Measurements from ENCODE around the gene B4GAT1.

B4GAT1 gene

DNA sequence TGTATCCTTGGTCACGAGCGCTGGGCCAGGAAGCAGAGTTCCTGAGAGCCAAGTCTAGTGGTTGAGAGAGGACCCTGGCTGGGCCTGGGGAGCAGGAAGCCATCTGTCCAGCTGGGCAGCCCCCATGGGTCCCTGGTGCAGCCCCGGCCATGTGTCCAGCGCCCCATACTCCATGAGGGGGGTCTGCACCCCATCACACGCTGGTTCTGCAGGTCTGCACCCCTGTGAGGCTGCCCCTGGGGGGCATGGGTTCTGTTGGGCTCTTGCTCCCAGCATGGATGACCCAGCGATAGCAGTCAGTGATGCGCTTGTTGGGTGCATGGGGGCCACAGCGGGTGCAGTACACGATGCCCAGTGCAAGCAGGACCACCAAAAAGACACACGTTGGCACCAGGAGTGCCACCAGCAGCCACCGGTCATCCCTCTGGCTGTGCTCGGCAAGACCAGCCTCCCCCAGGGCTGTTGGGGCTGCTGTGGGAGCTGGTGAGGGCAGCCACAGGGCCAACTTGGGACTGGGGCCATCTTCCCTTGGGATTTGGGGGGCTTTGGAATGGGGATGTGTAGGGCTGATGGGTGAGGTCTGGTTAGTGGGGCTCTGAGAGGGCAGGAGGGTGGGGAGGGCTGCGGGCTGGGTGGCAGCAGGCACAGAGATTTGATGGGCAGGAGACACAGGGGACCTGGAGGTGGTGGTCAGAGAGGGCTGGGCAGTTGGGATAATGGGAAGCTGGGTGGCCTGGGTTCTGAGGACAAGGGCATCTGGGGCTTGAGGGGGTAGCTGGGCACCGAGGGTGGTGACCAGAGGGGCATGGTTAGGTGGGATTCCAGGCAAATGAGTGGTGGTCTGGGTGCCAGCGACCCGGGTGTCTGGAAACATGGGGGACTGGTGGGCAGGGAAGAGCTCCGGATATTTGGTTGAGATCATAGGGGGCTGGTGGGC is 32.6 kb downstream of the B4GAT1 start:
- Mint-ChIP-seq H3K9me3 (peaks cover 3% of the 10 kb centered on the region), H3K4me3 (peak overlapping the region; percentile 89 to 91 (median 91)), H3K27ac (peak overlapping the region; percentile 94 to 98 (median 95)), H3K4me1 (peaks cover 40% of the 10 kb centered on the region), H3K27me3 (ENCODE audit: low read depth) (peaks cover 14% of the 10 kb centered on the region), H3K36me3 (ENCODE audit: low read depth) (peaks cover 4% of the 10 kb centered on the region)
- TF ChIP-seq, protein P1, sequence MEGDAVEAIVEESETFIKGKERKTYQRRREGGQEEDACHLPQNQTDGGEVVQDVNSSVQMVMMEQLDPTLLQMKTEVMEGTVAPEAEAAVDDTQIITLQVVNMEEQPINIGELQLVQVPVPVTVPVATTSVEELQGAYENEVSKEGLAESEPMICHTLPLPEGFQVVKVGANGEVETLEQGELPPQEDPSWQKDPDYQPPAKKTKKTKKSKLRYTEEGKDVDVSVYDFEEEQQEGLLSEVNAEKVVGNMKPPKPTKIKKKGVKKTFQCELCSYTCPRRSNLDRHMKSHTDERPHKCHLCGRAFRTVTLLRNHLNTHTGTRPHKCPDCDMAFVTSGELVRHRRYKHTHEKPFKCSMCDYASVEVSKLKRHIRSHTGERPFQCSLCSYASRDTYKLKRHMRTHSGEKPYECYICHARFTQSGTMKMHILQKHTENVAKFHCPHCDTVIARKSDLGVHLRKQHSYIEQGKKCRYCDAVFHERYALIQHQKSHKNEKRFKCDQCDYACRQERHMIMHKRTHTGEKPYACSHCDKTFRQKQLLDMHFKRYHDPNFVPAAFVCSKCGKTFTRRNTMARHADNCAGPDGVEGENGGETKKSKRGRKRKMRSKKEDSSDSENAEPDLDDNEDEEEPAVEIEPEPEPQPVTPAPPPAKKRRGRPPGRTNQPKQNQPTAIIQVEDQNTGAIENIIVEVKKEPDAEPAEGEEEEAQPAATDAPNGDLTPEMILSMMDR (IDR thresholded peaks at IDR 0.05; ENCODE audit: unreplicated experiment in 3 of 3): no peak

DNA sequence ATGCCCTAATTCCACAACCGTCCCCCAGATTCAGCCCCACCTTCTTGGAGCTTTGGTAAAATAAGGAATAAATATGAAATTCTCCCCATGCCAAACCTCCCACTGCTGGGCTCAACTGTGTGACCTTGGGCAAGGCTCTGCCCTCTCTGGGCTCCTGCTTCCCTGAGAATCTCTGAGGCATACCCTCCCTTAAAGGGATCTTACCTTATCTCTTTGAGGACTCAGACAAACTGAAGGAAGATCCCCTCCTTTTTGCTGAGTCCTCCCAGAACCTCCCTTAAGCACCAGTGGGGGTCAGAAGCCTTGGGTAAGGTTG is 33.3 kb downstream of the B4GAT1 start:
- H3K36me3 Mint-ChIP-seq (ENCODE audit: low read depth): peaks cover 4% of the 10 kb centered on the region
- H3K9me3 Mint-ChIP-seq: peaks cover 3% of the 10 kb centered on the region
- H3K4me3 Mint-ChIP-seq: peak overlapping the region; percentile 89 to 91 (median 91)
- H3K4me1 Mint-ChIP-seq: peaks cover 35% of the 10 kb centered on the region
- peak overlapping the region; percentile 94 to 98 (median 95) for H3K27ac Mint-ChIP-seq
- peaks cover 17% of the 10 kb centered on the region for H3K27me3 Mint-ChIP-seq (ENCODE audit: low read depth)
- TF ChIP-seq, protein P1 (IDR thresholded peaks at IDR 0.05; ENCODE audit: unreplicated experiment in 3 of 3): no peak

DNA sequence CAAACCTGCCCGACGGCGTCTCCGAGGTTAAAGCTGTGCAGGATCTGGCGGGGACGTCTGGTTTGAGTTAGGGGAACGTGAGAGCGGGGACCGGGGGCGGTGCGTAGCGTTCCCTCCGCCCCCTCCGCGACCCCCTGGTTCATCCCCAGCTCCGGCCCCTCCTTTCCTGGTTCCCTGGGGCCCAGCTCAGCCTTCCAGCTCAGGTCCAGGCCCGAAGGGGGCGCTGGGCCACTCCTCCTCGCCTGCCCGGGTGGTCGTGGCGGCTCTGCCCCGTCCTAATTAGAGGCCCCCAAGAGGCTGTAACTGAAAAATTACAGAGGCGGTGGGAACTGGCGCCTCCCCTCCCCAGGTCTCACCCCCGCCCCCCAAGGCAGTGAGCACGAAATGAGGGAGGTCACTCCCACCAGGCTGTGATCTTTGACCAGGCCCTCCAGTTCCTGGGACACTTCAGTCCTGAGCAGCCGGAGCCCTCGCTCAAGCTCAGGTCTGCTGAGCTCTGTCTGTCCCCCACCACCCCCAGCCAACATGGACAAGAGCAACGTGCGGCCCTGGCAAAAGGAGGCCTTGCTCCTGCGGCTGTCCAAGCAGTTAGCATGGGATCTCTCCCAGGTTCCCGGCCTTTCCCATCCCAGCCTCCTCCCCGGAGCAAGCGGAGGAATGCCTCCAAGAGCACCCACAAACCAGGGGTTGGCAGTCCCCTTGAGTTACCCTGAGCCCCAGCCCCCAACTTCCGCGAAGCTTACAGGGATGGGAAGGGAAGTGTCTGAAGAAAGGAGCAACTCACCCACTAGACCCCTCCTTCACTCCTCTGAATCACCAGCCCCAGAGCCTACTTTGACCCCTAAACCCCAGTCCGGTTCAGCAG is 33.9 kb downstream of the B4GAT1 start:
- H3K27me3 Mint-ChIP-seq (ENCODE audit: low read depth): peaks cover 17% of the 10 kb centered on the region
- H3K4me1 Mint-ChIP-seq: peaks cover 29% of the 10 kb centered on the region
- H3K9me3 Mint-ChIP-seq: peaks cover under 1% of the 10 kb centered on the region
- H3K36me3 Mint-ChIP-seq (ENCODE audit: low read depth): peaks cover 4% of the 10 kb centered on the region
- peak overlapping the region; percentile 94 to 98 (median 95) for H3K27ac Mint-ChIP-seq
- peak overlapping the region; percentile 89 to 91 (median 91) for H3K4me3 Mint-ChIP-seq
- TF ChIP-seq, protein P1 (IDR thresholded peaks at IDR 0.05; ENCODE audit: unreplicated experiment in 3 of 3): peak; percentile 30 to 38 (median 32)

DNA sequence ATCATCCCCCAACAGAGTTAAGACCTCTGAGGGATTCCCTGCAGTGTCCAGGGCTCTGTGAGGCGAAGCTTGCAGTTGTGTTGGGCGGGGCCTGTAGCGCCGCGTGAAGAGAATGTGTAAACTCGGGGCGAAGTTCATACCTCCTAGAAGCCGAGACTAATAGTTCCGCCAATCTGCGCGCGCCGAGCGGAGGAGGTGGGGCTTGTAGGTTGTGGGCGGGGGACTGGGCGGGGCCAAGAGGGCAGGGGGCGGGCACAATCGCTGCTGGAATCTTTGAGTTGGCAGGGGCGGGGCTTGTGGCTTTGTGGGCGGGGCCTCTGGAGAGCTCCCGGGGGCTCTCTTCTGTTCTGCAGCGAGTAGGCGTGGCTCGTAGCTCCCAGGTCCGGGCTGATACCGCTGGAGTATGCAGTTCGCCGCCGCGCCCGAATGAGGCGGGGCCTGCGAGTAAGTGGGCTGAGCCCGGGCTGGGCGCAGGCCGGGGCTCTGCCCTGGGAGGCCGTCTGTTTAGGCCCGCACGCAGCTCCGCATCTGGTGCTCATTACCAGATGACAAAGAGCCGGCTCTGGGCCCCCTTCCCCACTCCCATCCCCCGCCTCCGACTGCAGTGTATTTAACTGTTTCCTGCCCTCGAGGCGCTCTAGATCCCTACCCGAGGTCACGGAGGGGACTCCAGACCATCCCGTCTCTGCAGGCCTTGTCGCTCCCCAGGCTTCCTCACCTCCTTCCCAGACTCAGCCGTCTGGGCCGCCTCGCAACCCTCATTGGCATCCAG is 34.7 kb downstream of the B4GAT1 start:
- peaks cover 20% of the 10 kb centered on the region for H3K27me3 Mint-ChIP-seq (ENCODE audit: low read depth)
- H3K27ac Mint-ChIP-seq: peak overlapping the region; percentile 94 to 98 (median 95)
- H3K4me1 Mint-ChIP-seq: peaks cover 22% of the 10 kb centered on the region
- H3K9me3 Mint-ChIP-seq: no peaks in the 10 kb centered on the region
- TF ChIP-seq, protein P1 (IDR thresholded peaks at IDR 0.05; ENCODE audit: unreplicated experiment in 3 of 3): no peak
- H3K4me3 Mint-ChIP-seq: peak overlapping the region; percentile 89 to 91 (median 91)
- peaks cover 4% of the 10 kb centered on the region for H3K36me3 Mint-ChIP-seq (ENCODE audit: low read depth)

DNA sequence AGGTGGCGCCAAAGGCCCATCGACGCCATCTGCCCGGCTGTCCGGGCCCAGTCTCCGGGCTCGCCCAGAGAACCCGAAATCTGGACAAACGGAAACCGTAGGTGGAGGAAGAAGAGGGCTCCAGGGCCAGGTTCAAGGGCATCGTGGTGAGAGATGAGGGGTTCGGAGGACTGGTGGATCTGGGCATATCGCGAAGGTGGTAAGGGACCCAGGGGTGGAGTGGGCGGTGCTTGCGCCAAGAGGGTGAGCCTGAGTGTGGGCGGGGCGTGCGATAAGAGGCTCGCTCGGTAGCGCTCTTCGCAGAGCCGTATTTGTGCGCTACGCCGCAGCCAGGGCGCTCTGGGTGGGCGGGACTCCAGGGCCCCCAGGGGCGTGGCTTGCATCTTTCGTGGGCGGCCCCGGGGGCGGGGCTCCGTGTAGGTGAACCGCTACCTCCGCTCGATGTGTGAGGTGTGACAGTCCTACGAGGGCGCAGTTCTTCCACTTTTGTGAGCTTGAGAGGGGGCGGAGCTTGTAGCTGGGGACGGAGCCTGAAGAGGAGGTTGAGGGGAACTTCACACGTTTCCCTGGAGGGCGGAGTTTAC is 35.4 kb downstream of the B4GAT1 start:
- Mint-ChIP-seq H3K27me3 (ENCODE audit: low read depth) (peaks cover 16% of the 10 kb centered on the region), H3K4me3 (peak overlapping the region; percentile 89 to 91 (median 91))

More for the DNA sequence above, 35.4 kb downstream of the B4GAT1 start:
- TF ChIP-seq, protein P1 (IDR thresholded peaks at IDR 0.05; ENCODE audit: unreplicated experiment in 3 of 3): peak in 2 of 3 experiments; percentile 48 to 95
- Mint-ChIP-seq H3K27ac (peak overlapping the region; percentile 94 to 98 (median 95)), H3K36me3 (ENCODE audit: low read depth) (peaks cover 4% of the 10 kb centered on the region), H3K4me1 (peaks cover 15% of the 10 kb centered on the region), H3K9me3 (no peaks in the 10 kb centered on the region)

All from nephron (organoid).